ENCODE measurements around the gene SEPTIN8.

The SEPTIN8 gene

GRCh38 chr5:132791026-132791425 is 14.0 kb upstream of the SEPTIN8 start:
- no peak overlapping the region for H3K4me3 ChIP-seq (ENCODE audit: severe bottlenecking)
- H3K27ac ChIP-seq (ENCODE audit: poor library complexity, severe bottlenecking): no peak overlapping the region
- H3K9me3 ChIP-seq (ENCODE audit: severe bottlenecking): no peaks in the 10 kb centered on the region
- TF ChIP-seq CTCF (IDR thresholded peaks at IDR 0.05; ENCODE audit: poor library complexity, severe bottlenecking): no peak
- no peak for ATAC-seq (ENCODE audit: low read depth)
- no peaks in the 10 kb centered on the region for H3K4me1 ChIP-seq (ENCODE audit: insufficient read depth, poor library complexity, severe bottlenecking)
- H3K36me3 ChIP-seq (ENCODE audit: low read depth): no peaks in the 10 kb centered on the region
- no peaks in the 10 kb centered on the region for H3K27me3 ChIP-seq (ENCODE audit: insufficient read depth, poor library complexity, severe bottlenecking)
- no peak for DNase-seq (ENCODE audit: low spot score)

- ATAC-seq (ENCODE audit: low read depth) (no peak), DNase-seq (ENCODE audit: low spot score) (no peak)
These were observed 13.3 kb upstream of the SEPTIN8 start for GRCh38 chr5:132790201-132790865.

DNA sequence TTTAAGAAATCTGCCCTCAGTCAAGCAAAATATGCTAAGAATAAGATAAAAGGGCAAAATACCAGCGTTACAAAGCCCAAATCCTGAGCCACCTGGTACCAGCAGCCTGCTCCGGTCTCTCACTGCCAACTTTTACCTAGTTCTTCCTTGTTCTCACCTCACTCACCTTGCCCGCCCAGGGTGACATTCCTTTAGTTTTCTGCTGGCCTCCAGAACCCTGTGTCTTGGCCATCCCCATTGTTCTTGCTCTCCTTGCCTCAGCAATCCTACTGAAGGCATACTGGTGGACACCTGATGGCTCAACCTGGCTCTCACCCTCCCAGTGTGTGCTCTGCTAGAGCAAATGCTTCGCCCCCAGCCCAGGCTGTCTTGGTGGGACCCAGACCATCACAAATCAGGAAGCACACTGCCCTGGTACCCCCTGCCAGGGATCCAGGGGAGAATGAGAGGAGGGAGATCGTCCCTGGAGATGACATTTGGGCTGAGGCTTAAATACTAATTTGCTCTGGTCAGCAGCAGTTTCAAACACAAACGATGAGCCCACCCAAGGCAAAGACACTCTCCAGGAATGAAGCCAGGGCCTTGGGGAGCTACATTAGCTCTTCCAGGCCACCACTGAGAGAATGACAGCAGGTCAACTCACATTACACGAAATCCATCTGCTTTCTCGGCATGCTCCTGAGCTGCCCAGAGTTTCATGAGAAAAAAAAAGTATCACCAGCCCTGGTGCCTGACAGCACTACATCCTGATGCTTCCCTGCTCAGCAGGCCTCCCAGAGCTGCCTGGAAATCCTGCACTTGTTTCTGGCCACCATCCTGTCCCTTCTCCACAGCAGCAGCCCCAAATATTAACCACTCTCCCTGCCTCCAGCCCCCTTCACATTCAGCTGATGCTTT is 12.2 kb upstream of the SEPTIN8 start:
- no peaks in the 10 kb centered on the region for H3K4me1 ChIP-seq (ENCODE audit: insufficient read depth, poor library complexity, severe bottlenecking)
- no peak for DNase-seq (ENCODE audit: low spot score)
- no peak for ATAC-seq (ENCODE audit: low read depth)
- no peak overlapping the region for H3K4me3 ChIP-seq (ENCODE audit: severe bottlenecking)
- H3K36me3 ChIP-seq (ENCODE audit: low read depth): no peaks in the 10 kb centered on the region
- H3K27me3 ChIP-seq (ENCODE audit: insufficient read depth, poor library complexity, severe bottlenecking): no peaks in the 10 kb centered on the region
- no peaks in the 10 kb centered on the region for H3K9me3 ChIP-seq (ENCODE audit: severe bottlenecking)
- H3K27ac ChIP-seq (ENCODE audit: poor library complexity, severe bottlenecking): no peak overlapping the region
- TF ChIP-seq CTCF (IDR thresholded peaks at IDR 0.05; ENCODE audit: poor library complexity, severe bottlenecking): no peak

More at GRCh38 chr5:132790201-132790865, 13.3 kb upstream of the SEPTIN8 start:
- no peaks in the 10 kb centered on the region for H3K4me1 ChIP-seq (ENCODE audit: insufficient read depth, poor library complexity, severe bottlenecking)
- TF ChIP-seq CTCF (IDR thresholded peaks at IDR 0.05; ENCODE audit: poor library complexity, severe bottlenecking): no peak
- H3K27me3 ChIP-seq (ENCODE audit: insufficient read depth, poor library complexity, severe bottlenecking): no peaks in the 10 kb centered on the region
- H3K36me3 ChIP-seq (ENCODE audit: low read depth): no peaks in the 10 kb centered on the region
- H3K9me3 ChIP-seq (ENCODE audit: severe bottlenecking): no peaks in the 10 kb centered on the region
- H3K4me3 ChIP-seq (ENCODE audit: severe bottlenecking): no peak overlapping the region
- H3K27ac ChIP-seq (ENCODE audit: poor library complexity, severe bottlenecking): no peak overlapping the region

DNA sequence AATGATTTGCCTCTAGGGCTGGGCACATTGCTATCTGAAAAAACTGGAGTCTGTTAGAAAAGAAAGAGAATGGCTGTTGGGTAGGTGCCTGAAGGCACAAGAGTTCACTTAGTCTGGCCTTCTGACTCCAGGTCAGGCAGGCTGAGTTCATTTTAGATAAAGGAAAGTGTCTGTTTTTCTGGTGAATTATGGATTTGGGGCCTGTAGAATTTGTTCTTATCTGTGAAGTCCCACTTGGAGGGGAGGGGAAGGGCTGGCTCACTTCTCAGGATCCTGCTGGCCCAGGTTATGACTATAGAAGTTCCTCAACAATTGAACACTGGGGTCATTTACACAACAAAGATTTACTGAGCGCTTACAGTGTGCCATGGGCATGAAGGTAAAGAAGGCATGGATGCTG is 11.5 kb upstream of the SEPTIN8 start:
- no peak overlapping the region for H3K27ac ChIP-seq (ENCODE audit: poor library complexity, severe bottlenecking)

More for the DNA sequence above, 11.5 kb upstream of the SEPTIN8 start:
- Histone ChIP-seq H3K9me3 (ENCODE audit: severe bottlenecking) (no peaks in the 10 kb centered on the region), H3K36me3 (ENCODE audit: low read depth) (no peaks in the 10 kb centered on the region), H3K27me3 (ENCODE audit: insufficient read depth, poor library complexity, severe bottlenecking) (no peaks in the 10 kb centered on the region), H3K4me1 (ENCODE audit: insufficient read depth, poor library complexity, severe bottlenecking) (no peaks in the 10 kb centered on the region), H3K4me3 (ENCODE audit: severe bottlenecking) (no peak overlapping the region)
- no peak for DNase-seq (ENCODE audit: low spot score)
- TF ChIP-seq CTCF (IDR thresholded peaks at IDR 0.05; ENCODE audit: poor library complexity, severe bottlenecking): no peak
- no peak for ATAC-seq (ENCODE audit: low read depth)
